Right lobe of liver (tissue), 6 donors: Measurements from ENCODE around the gene UQCRHL. TPM values are rescaled to one million over a fixed set of nuclear protein-coding genes. Genes with fewer than 3 reads are reported as not detected.
"Not testable (repeated sequence)": the region's sequence is repeated elsewhere in the genome, so short reads cannot be mapped to it uniquely, and the experiment has no call there.

Source experiments
- ATAC-seq, 4 donors: fragments of 200-7000 bp; cut with Tn5 transposase; one replicate each; pipeline ENCODE4 v1.9.1; 2020; ENCODE audit warnings: mild to moderate bottlenecking in 4 of 4, moderate library complexity in 4 of 4
- DNase-seq, 3 donors: peaks; one replicate each; pipeline ENCODE4 v3.0.0-alpha.2; 2020
- H3K27ac ChIP-seq, 3 donors: fragments of 200-600 bp; one replicate each; pipeline ENCODE4 v1.8.0; 2022
- H3K27me3 ChIP-seq, 2 donors: fragments of 200-600 bp; one replicate each; pipeline ENCODE4 v1.8.0; 2022
- H3K36me3 ChIP-seq, 4 donors: fragments of 200-600 bp; sonication (generic) in 1 of 4; one replicate each; pipeline versions ENCODE4 v1.5.1 to v1.8.0; 2017 to 2022; ENCODE audit warnings: control low read depth in 1 of 4
- H3K4me1 ChIP-seq, 4 donors: fragments of 200-600 bp; sonication (generic) in 1 of 4; one replicate each; pipeline versions ENCODE4 v1.5.1 to v1.8.0; 2017 to 2022; ENCODE audit warnings: control low read depth in 1 of 4
- H3K4me3 ChIP-seq, 3 donors: fragments of 200-600 bp; one replicate each; pipeline ENCODE4 v1.8.0; 2022
- H3K9me3 ChIP-seq, 4 donors: fragments of 200-600 bp; sonication (generic) in 1 of 4; one replicate each; pipeline versions ENCODE4 v1.5.1 to v1.8.0; 2017 to 2022; ENCODE audit warnings: control low read depth in 1 of 4
- CTCF ChIP-seq, 4 donors: fragments of 200-600 bp in 3 of 4; fragments of 450-650 bp in 1 of 4; IDR thresholded peaks; one replicate each; pipeline versions ENCODE4 v1.5.1 to v1.8.0; 2016 to 2022; ENCODE audit warnings: antibody characterized with exemption in 4 of 4, mild to moderate bottlenecking in 2 of 4
- POLR2A ChIP-seq: fragments of 450-650 bp; IDR thresholded peaks from one replicate; pipeline ENCODE4 v1.6.1; 2017; ENCODE audit warnings: antibody characterized with exemption, mild to moderate bottlenecking
- WGBS: methylation state at CpG from one replicate; pipeline ENCODE4 v1.1.6; 2018; ENCODE audit warnings: low coverage, low lambda C conversion rate; ENCODE audit not compliant: insufficient coverage; ENCODE audit errors: missing lambda C conversion rate; 5-methylcytosine and 5-hydroxymethylcytosine counted together
- intact Hi-C, 2 donors: fragments of 100-400 bp; cut with DNase I; formaldehyde crosslinking; loops; one replicate each; pipeline versions ENCODE4 v1.11.2 to v1.14.1; 2022
- long read RNA-seq: library from polyadenylated mRNA; unstranded; transcript quantifications from one replicate; pipeline ENCODE4 v2.0.0, GENCODE V29; 2019
- total RNA-seq, 6 experiments: library from RNA; depleted of rRNA in 2 of 6; stranded (reverse); fragments of >200 nt in 2 of 6; fragmentation: NEBNext Ultra II Directional in 3 of 6; extraction: Animal tissue kit (Norgen Biotek cat#: 25700) in 3 of 6; gene quantifications; one replicate each; pipeline versions ENCODE4 v1.1.0 to v1.2.4, GENCODE V29; 2016 to 2023
- donor health status: DM: no; HTN: yes; CAD: no.
- donor health status: DM: no; HTN: no; CAD: no.
- donor health status: DM: no; HTN: no; CAD: no.
- donor health status: DM: no; HTN: yes; CAD: no.
- donor health status: DM: no; HTN: yes; CAD: no.

UQCRHL gene
- total RNA-seq, result 1 to 10 TPM in 2 of 6 experiments, under 1 TPM in 4; 0.42 to 1.1 (median 0.51) TPM
- long read RNA-seq, partial matches to known transcripts, result 0 of 2 reads
- long read RNA-seq, other reads (novel, unspliced or antisense), result 1 of 2 reads

- H3K36me3 ChIP-seq, H3K27ac ChIP-seq, DNase-seq, H3K27me3 ChIP-seq, H3K9me3 ChIP-seq, H3K4me3 ChIP-seq, ATAC-seq, H3K4me1 ChIP-seq: not testable (repeated sequence)
- WGBS, result 87% methylated on average over 9 of the region's 11 CpGs
- intact Hi-C loops, result loop anchor here in 1 of 2 donors (5.0 kb wide), 1 partner anchor 185 kb away; no protein-coding TSS in a partner anchor
These were observed at the start of gene UQCRHL for GRCh38 chr1:15807549-15807948. TSS of gene UQCRHL (minus strand) at chr1:15807649. CDS start at chr1:15807649, 0 bp downstream.

- H3K4me3 ChIP-seq, result no peak overlapping the region
- ATAC-seq (no peak), DNase-seq (no peak)
- H3K27ac ChIP-seq, result no peak overlapping the region
- WGBS, result 77% methylated on average over 5 of the region's 5 CpGs
- H3K4me1 ChIP-seq, result peaks cover 0 to 49% (median 9%) of the 10 kb centered on the region in 4 donors
- intact Hi-C loops, result no loop called here
- no peaks in the 10 kb centered on the region for H3K27me3 ChIP-seq
- TF ChIP-seq POLR2A (no peak), CTCF (IDR thresholded peaks at IDR 0.05) (no peak)
- H3K9me3 ChIP-seq, result no peaks in the 10 kb centered on the region
- no peaks in the 10 kb centered on the region for H3K36me3 ChIP-seq
These were observed 49.4 kb upstream of the UQCRHL start for GRCh38 chr1:15856888-15857287.

GRCh38 chr1:15852828-15853302 is 45.4 kb upstream of the UQCRHL start:
- H3K4me3 ChIP-seq, result no peak overlapping the region
- no peak for DNase-seq
- H3K4me1 ChIP-seq, result peaks cover 0 to 64% (median 17%) of the 10 kb centered on the region in 4 donors
- no peak for TF ChIP-seq CTCF (IDR thresholded peaks at IDR 0.05)
- no peak for TF ChIP-seq POLR2A
- WGBS, result 78% methylated on average over 3 of the region's 3 CpGs
- H3K36me3 ChIP-seq, result no peaks in the 10 kb centered on the region
- no peaks in the 10 kb centered on the region for H3K27me3 ChIP-seq
- H3K9me3 ChIP-seq, result no peaks in the 10 kb centered on the region
- no peak for ATAC-seq
- no peak overlapping the region for H3K27ac ChIP-seq
- intact Hi-C loops, result no loop called here

GRCh38 chr1:15852036-15852827 is 44.8 kb upstream of the UQCRHL start:
- Histone ChIP-seq H3K27ac (peak overlapping the region in 2 of 3 donors; percentile 35 to 99), H3K27me3 (no peaks in the 10 kb centered on the region), H3K4me1 (peaks cover 0 to 61% (median 17%) of the 10 kb centered on the region in 4 donors), H3K9me3 (no peaks in the 10 kb centered on the region), H3K36me3 (no peaks in the 10 kb centered on the region), H3K4me3 (no peak overlapping the region)
- DNase-seq (no peak), ATAC-seq (no peak)
- TF ChIP-seq POLR2A (no peak), CTCF (IDR thresholded peaks at IDR 0.05) (no peak)
- WGBS, result 32% methylated on average over 6 of the region's 6 CpGs
- intact Hi-C loops, result no loop called here
